NCI-H446 treated with DMSO at 0.1 percent for 48 hours (cell line): ENCODE measurements around the gene MFRP.

ENCODE experiments used
- DNase-seq: peaks from one replicate; lab custom pipeline; 2025; lab: John Stamatoyannopoulos, UW

MFRP gene

DNA sequence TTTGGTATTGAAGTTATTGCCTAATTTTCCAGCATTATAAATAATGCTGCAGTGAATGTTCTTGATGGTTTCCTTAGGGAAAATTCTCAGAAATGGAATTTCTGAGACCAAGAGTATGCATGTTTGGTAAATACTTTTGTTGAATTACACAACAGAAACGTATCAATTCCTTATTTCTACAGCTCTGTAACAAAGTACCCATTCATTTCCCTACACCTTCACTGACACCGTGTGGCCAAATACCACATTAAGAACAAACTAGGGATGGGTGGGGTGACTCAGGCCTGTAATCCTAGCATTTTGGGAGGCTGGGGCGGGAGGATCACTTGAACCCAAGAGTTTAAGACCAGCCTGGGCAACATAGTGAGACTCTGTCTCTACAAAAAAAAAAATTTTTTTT lies 51.3 kb downstream of the MFRP start:
- no peak for DNase-seq

DNA sequence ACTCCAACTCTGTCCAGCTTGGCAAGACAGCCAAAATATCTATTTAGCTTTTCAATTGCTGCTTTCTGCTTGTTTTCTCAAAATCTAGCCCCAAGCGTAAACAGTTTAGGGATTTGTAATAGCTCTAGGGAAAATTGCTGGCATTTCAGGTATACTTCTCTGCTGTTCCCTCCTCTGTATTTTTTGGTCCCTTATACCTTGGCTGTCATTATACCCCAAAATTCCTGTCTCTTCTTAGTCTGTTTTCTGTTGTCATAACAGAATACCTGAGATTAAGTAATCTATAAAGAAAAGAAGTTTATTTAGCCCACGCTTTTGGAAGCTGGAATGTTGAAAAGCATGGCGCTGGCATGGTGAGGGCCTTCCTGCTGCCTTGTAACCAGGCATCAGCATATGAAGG lies 53.0 kb downstream of the MFRP start:
- DNase-seq = no peak

DNA sequence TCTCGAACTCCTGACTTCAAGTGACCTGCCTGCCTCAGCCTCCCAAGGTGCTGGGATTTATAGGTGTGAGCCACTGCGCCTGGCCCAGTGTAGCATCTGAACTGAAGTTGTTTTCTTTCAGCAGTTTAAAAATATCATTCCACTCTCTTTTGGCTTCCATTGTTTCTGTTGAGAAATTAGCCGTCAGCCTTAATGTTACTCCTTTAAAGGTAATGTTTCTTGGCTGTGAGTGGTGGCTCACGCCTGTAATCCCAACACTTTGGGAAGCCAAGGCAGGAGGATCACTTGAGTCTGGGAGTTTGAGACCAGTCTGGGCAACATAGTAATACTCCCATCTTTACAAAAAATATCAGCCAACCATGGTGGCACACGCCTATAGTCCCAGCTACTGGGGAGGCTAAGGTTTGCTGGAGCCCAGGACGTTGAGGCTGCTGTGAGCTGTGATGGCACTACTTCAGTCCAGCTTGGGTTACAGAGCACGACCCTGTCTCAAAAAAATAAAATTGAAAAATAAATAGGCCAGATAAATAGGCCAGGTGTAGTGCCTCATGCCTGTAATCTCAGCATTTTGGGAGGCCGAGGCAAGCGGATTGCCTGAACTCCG lies 55.5 kb downstream of the MFRP start:
- DNase-seq = no peak
